Stimulated activated naive CD8-positive, alpha-beta T cell treated with anti-CD3 and anti-CD28 coated beads, Interleukin-15, amount 100 ng/mL, for 72 hours (primary cell): ENCODE data around the gene KRTAP9-1.

Source experiments
- ATAC-seq: fragments of 150-1000 bp; cut with Tn5 transposase; 2 replicates; pipeline ENCODE4 v1.10.0; 2021; ENCODE audit warnings: mild to moderate bottlenecking, moderate library complexity
- DNase-seq, 2 donors: peaks; one replicate each; pipeline ENCODE4 v3.0.0; 2021 to 2022
- H3K27ac Mint-ChIP-seq, 2 donors: one replicate each; pipeline ENCODE4 v1.8.0; 2022; ENCODE audit warnings: mild to moderate bottlenecking in 2 of 2, mixed read lengths in 2 of 2, moderate library complexity in 2 of 2
- H3K27me3 Mint-ChIP-seq: one replicate; pipeline ENCODE4 v1.8.0; 2022; ENCODE audit warnings: mixed read lengths
- H3K4me1 Mint-ChIP-seq: one replicate; pipeline ENCODE4 v1.8.0; 2022; ENCODE audit warnings: mild to moderate bottlenecking, mixed read lengths
- H3K4me3 Mint-ChIP-seq, 2 donors: one replicate each; pipeline ENCODE4 v1.8.0; 2022; ENCODE audit warnings: mild to moderate bottlenecking in 2 of 2, mixed read lengths in 2 of 2, moderate library complexity in 1 of 2
- H3K9me3 Mint-ChIP-seq, 2 donors: one replicate each; pipeline ENCODE4 v1.8.0; 2022; ENCODE audit warnings: mixed read lengths in 2 of 2

The KRTAP9-1 gene

GRCh38 chr17:41168121-41168520 is 21.6 kb upstream of the KRTAP9-1 start, which contains the start of gene KRTAP4-3:
Gene KRTAP4-3, minus strand, starts transcription at chr17:41168221. Its CDS starts 49 bp downstream, at chr17:41168172.
- DNase-seq (no peak), ATAC-seq (no peak)
- no peaks in the 10 kb centered on the region for H3K4me1 Mint-ChIP-seq
- no peak within 1 kb of the TSS for H3K4me3 Mint-ChIP-seq
- no peaks in the 10 kb centered on the region for H3K27me3 Mint-ChIP-seq
- no peaks in the 10 kb centered on the region for H3K9me3 Mint-ChIP-seq
- H3K27ac Mint-ChIP-seq = no peak within 1 kb of the TSS

GRCh38 chr17:41171886-41172285 is 17.8 kb upstream of the KRTAP9-1 start:
- ATAC-seq (no peak), DNase-seq (no peak)
- Mint-ChIP-seq H3K9me3 (no peaks in the 10 kb centered on the region), H3K4me3 (no peak overlapping the region), H3K27me3 (no peaks in the 10 kb centered on the region), H3K4me1 (no peaks in the 10 kb centered on the region), H3K27ac (no peak overlapping the region)

GRCh38 chr17:41176744-41177387 is 12.8 kb upstream of the KRTAP9-1 start:
- Mint-ChIP-seq H3K27me3 (no peaks in the 10 kb centered on the region), H3K9me3 (no peaks in the 10 kb centered on the region), H3K4me3 (no peak overlapping the region), H3K4me1 (no peaks in the 10 kb centered on the region), H3K27ac (no peak overlapping the region)
- ATAC-seq (no peak), DNase-seq (no peak)

- Mint-ChIP-seq H3K9me3 (no peaks in the 10 kb centered on the region), H3K27me3 (no peaks in the 10 kb centered on the region), H3K4me3 (no peak within 1 kb of the TSS), H3K4me1 (no peaks in the 10 kb centered on the region), H3K27ac (peak within 1 kb of the TSS in 1 of 2 donors; percentile 27)
- no peak for ATAC-seq
- no peak for DNase-seq
Observed at GRCh38 chr17:41177727-41178271, 11.9 kb upstream of the KRTAP9-1 start, which contains the start of gene KRTAP4-2. Gene KRTAP4-2, minus strand, starts transcription at chr17:41178221. Its CDS starts 57 bp downstream, at chr17:41178164.

GRCh38 chr17:41178341-41178740 is 11.3 kb upstream of the KRTAP9-1 start:
- Mint-ChIP-seq H3K4me1 (no peaks in the 10 kb centered on the region), H3K27me3 (no peaks in the 10 kb centered on the region), H3K27ac (peak overlapping the region in 1 of 2 donors; percentile 27), H3K9me3 (no peaks in the 10 kb centered on the region), H3K4me3 (no peak overlapping the region)
- no peak for ATAC-seq
- DNase-seq = no peak

- Mint-ChIP-seq H3K4me1 (no peaks in the 10 kb centered on the region), H3K27me3 (no peaks in the 10 kb centered on the region)
Observed at GRCh38 chr17:41178843-41179616, 10.7 kb upstream of the KRTAP9-1 start.

GRCh38 chr17:41184480-41184961 is 5.2 kb upstream of the KRTAP9-1 start, which contains the start of gene KRTAP4-1:
Gene KRTAP4-1, minus strand, starts transcription at chr17:41184911. Its CDS starts 57 bp downstream, at chr17:41184854.
- no peaks in the 10 kb centered on the region for H3K27me3 Mint-ChIP-seq
- DNase-seq (no peak), ATAC-seq (no peak)
- H3K9me3 Mint-ChIP-seq = no peaks in the 10 kb centered on the region
- no peaks in the 10 kb centered on the region for H3K4me1 Mint-ChIP-seq
- H3K4me3 Mint-ChIP-seq = no peak within 1 kb of the TSS
- no peak within 1 kb of the TSS for H3K27ac Mint-ChIP-seq

More at GRCh38 chr17:41178843-41179616, 10.7 kb upstream of the KRTAP9-1 start:
- DNase-seq (no peak), ATAC-seq (no peak)
- Mint-ChIP-seq H3K4me3 (no peak overlapping the region), H3K27ac (peak overlapping the region in 1 of 2 donors; percentile 15), H3K9me3 (no peaks in the 10 kb centered on the region)

- no peaks in the 10 kb centered on the region for H3K9me3 Mint-ChIP-seq
- H3K4me3 Mint-ChIP-seq = no peak overlapping the region
- no peak for ATAC-seq
Observed at GRCh38 chr17:41185001-41185400, 4.7 kb upstream of the KRTAP9-1 start.

GRCh38 chr17:41186872-41187271 is 2.8 kb upstream of the KRTAP9-1 start:
- no peak overlapping the region for H3K4me3 Mint-ChIP-seq
- no peak for DNase-seq
- peaks cover 7% of the 10 kb centered on the region for H3K27me3 Mint-ChIP-seq
- H3K4me1 Mint-ChIP-seq = no peaks in the 10 kb centered on the region
- no peaks in the 10 kb centered on the region for H3K9me3 Mint-ChIP-seq
- no peak overlapping the region for H3K27ac Mint-ChIP-seq
- ATAC-seq = no peak

More at GRCh38 chr17:41185001-41185400, 4.7 kb upstream of the KRTAP9-1 start:
- no peaks in the 10 kb centered on the region for H3K4me1 Mint-ChIP-seq
- peaks cover 2% of the 10 kb centered on the region for H3K27me3 Mint-ChIP-seq
- no peak overlapping the region for H3K27ac Mint-ChIP-seq
- no peak for DNase-seq

GRCh38 chr17:41190328-41190727 is 641 bp downstream of the KRTAP9-1 start:
- peaks cover 7% of the 10 kb centered on the region for H3K27me3 Mint-ChIP-seq
- H3K4me3 Mint-ChIP-seq = no peak overlapping the region
- DNase-seq (no peak), ATAC-seq (no peak)
- peak overlapping the region in 1 of 2 donors; percentile 5 for H3K27ac Mint-ChIP-seq
- no peaks in the 10 kb centered on the region for H3K4me1 Mint-ChIP-seq
- peaks cover 0 to 5% of the 10 kb centered on the region in 2 donors for H3K9me3 Mint-ChIP-seq

GRCh38 chr17:41196068-41196467 is 6.4 kb downstream of the KRTAP9-1 start:
- Mint-ChIP-seq H3K4me3 (no peak overlapping the region), H3K27me3 (no peaks in the 10 kb centered on the region), H3K27ac (no peak overlapping the region), H3K4me1 (no peaks in the 10 kb centered on the region), H3K9me3 (peaks cover 0 to 10% of the 10 kb centered on the region in 2 donors)
- no peak for DNase-seq
- ATAC-seq = no peak

- peaks cover 0 to 5% of the 10 kb centered on the region in 2 donors for H3K9me3 Mint-ChIP-seq
- H3K27me3 Mint-ChIP-seq = no peaks in the 10 kb centered on the region
- H3K4me3 Mint-ChIP-seq = no peak overlapping the region
- DNase-seq (no peak), ATAC-seq (no peak)
- no peaks in the 10 kb centered on the region for H3K4me1 Mint-ChIP-seq
- no peak overlapping the region for H3K27ac Mint-ChIP-seq
Observed at GRCh38 chr17:41199421-41200078, 9.9 kb downstream of the KRTAP9-1 start.

- H3K27me3 Mint-ChIP-seq = peaks cover 9% of the 10 kb centered on the region
- H3K4me3 Mint-ChIP-seq = no peak overlapping the region
- H3K4me1 Mint-ChIP-seq = peaks cover 4% of the 10 kb centered on the region
- no peak overlapping the region for H3K27ac Mint-ChIP-seq
- H3K9me3 Mint-ChIP-seq = peaks cover 0 to 9% of the 10 kb centered on the region in 2 donors
- ATAC-seq (no peak), DNase-seq (no peak)
Observed at GRCh38 chr17:41211845-41212466, 22.3 kb downstream of the KRTAP9-1 start.

GRCh38 chr17:41212524-41213169 is 23.0 kb downstream of the KRTAP9-1 start:
- Mint-ChIP-seq H3K27me3 (peaks cover 9% of the 10 kb centered on the region), H3K9me3 (peaks cover 0 to 8% of the 10 kb centered on the region in 2 donors), H3K27ac (no peak overlapping the region), H3K4me3 (no peak overlapping the region), H3K4me1 (peaks cover 4% of the 10 kb centered on the region)
- ATAC-seq = no peak
- DNase-seq = no peak
